ENCODE results near the gene NCL.
"Not testable (repeated sequence)": the region's sequence is repeated elsewhere in the genome, so short reads cannot be mapped to it uniquely, and the experiment has no call there.

NCL gene

DNA sequence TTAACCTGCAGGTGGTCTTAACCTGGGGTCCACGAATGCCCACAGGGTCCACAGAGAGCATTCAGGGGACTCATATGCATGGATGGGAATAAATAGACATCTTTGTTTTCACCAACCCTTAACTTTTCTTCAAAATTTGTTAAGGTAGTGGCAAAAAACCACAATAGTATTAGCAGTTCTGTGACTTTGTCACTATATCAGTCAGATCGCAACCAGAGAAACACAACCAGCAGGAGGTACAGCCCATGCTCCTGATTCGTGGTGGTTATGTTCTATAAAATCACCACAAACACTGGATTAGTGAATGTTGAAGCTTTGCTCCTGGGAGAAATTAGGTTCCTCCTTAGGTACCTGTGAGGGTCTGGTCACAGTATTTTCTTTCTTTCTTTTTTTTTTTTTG, 37.2 kb downstream of the NCL start:
- DNase-seq, result no peak

DNA sequence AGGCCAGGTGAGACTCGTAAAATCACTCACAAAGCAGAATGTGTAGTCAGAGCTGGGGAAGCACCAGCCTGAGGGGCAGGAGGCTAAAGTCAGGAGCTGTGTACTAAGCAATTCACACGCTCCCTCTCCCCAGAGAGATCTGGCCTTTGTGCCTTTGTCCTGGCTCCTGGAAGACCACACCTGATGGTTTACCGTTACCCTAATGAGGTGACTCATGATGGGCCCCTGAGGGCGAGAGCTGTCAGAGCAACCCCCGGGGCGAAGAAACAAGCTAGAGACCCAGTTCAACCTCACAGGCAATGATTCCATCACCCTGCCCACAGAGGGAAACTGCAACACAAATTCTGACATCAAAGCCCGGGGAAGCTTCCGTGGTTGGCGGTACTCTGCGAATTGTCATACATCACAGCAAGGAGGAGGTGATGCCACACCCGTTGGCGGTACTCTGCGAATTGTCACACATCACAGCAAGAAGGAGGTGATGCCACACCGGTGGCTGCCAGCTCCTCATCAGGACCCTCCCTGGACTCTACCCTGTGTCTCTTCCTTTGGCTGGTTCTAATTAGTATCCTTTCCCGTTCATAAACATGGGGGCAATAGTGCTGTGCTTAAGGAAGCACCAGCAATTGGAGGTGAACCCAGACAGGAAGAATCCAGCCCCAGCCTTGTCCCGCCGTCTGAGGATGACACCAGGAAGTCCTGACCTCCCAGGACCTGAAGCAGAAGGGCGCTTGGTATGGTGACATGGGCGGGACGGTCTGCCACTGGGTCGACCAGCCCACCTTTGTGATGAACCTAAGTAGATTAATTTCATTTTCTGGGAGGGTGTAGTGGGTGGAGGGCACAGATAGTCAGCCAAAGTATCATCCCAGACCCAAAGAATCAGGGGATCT, 38.2 kb downstream of the NCL start:
- DNase-seq, result no peak

DNA sequence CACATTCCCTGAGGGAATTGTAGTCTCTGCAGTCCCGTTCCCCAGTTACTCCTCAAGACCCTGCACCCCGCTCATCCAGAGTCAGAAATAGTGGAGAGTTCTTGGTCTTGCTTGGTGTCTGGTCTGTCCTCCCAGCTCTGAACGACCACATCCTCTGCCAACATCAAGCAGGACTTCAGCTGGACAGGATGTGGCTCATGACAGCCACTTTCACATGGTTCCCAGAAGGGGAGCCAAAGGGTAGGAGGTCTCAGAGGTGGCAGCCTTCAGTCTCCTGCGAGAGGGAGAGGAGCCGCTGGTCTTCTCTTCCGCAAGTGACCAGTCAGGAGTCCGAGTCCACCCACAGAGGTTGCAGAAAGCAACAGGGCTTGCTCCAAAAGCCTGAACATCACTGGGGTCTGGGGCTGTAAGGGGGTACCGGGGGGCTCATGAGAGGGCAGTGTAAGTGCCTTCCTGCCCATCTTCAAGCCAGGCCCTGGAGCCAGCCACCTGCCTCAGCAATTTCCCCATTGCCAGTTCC, 38.9 kb downstream of the NCL start:
- DNase-seq, result no peak

DNA sequence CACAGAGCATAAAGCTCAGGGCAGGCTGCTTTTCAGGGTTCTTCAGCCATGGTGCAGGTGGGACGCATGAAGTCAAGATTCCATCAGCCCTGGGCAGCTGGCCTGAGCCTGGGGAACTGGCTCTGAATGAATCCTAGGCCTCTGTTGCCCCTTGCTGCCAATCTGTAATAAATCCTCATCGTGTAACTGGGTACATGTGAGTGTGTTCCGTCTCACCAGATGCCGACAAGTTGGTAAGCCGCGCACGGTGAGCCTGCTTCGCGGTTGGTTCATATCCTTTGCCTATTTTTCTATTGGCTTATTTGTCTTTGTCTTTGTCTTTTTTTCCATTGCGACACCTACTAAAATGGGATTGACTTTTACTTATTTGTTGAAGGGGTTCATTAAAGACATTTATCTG, 41.1 kb downstream of the NCL start:
- DNase-seq, result no peak

DNA sequence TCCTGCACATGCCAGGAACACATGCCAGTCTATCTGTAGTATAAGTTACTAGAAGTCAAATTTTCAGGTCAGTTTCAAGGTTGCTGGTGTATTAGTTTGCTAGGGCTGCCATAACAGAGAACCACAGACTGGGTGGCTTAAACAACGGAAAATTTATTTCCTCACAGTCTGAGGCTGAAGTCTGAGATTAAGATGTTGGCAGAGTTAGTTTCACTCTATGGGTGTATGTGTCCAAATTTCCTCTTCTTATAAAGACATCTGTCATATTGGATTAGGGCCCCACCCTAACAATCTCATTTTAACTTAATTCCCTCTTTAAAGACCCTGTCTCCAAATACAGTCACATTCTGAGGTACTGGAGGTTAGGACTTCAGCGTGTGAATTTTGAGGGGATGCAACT, 42.2 kb downstream of the NCL start:
- no peak for DNase-seq

DNA sequence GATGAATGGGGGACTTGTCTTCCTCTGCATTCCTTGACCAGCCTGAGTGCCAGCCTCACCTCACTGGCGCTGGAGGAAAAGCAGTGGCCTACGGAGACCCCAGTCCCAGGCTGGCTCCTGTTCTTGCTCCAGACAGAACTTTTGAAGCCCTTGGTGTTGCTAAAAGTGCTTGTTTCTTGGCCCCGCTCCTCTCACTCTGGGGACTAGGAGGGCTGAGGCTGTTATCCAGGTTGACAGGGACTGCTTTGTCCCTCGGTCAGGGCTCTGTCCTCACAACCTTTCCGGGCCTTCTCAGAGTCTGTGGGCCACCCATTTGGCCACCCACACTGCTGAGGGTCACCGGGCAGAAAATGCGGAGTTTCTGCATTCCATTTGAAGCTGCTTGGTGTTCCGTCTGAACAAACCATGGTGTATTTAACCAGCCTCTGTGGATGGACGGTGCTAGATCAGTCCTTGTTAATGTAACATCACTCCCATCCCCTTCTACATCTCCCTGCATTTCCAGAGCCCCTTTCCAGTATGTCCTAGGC, 43.2 kb downstream of the NCL start:
- DNase-seq, result no peak

DNA sequence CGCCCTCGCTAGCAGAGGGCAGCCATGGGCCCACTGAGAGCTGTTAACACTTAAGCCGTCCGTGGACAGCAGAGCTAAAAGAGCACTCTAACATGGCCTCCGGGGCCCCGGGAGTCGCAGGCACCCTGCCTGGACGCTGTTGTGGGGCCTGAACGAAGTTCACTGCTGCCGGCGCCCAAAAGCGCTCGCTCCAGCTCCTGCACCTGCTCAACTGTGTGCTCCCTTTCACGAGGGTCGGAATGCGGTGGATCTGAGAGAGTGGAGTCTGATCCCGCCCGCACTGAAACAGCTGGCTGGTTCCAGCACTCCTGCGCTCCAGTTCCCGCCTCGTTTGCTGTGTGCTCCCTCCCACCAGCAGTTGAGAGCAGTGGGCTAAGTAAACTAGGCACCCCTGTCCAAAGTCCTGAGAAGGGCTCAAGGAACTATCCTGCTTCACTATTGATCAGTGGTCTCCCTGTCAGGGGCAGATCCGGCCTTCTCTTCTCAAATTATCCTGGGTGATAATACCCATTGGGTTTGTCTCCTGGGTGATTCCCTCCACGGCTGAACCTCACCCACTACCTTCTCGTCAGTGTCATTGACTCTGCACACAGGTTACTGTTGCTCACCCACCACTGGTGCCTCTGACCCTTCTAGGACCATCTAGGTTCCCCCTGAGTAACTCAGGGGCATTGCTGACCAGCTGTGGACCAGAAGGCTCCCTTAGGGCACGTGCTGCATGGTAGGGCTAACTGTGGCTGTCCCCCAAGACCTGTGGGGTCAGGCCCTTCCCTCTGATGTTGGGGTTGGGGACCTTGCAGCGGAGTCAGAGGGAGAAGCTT, 45.3 kb downstream of the NCL start:
- DNase-seq, result no peak

DNA sequence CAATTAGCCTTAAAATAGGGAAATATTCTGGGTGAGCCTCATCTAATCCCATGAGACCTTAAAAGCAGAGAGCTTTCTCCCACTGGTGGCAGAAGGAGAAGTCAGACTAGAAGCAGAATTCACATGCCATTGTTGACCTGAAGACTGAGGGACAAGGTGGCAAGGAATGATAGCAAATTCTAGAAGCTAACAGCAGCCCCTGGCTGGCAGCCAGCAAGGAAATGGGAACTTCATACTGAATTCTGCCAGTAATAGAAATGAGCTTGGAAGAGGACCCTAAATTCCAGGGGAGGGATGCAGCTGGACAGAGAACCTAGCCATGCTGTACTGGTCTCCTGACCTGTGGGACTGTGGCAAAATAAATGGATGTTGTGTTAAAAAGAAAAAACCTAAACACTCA, 49.3 kb downstream of the NCL start:
- no peak for DNase-seq

DNA sequence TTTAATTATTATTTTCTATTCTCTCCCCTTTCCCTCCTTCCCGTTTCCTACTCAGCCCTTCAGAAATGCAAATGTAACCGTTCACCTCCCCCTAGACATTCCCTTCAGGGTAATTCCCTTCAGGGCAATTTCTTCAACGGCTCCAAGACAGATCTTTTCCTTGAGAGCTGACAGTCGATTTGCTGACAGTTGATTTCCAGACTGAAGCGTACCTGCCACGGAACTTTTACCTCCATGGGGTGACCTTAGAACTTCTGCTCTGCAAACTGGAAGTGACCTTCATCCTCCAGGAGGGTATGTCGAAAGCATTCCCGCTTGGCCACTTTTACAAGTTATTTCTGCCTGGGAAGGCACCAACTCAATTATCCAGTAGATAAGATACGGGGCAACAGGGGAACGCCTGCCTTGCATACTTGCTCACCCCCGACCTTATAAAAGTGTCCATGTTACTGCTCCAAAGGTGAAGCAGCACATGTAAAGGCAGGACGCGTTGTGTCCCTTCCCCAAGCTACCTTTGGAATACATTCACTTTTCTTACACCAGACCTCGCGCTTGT, 50.3 kb downstream of the NCL start:
- no peak for DNase-seq

DNA sequence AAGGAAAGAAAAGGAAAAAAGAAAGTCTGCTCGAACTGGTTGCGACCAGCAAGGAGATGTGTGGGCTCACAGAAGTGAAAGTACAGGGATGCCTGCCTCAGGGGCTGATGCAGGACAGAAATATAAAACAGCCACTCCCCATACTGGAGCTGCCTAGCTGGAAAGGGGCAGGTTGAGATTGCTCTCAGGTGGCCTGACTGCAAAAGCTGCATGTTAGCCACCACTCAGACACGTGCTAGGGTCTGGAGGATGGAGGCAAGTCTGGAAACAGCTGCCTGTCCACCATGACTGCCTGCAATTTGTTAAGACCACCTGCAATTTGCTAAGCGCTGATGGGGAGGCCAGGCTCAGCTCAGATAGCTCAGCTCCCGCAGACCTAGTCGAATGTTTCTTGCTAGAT, 50.8 kb downstream of the NCL start:
- no peak for DNase-seq

DNA sequence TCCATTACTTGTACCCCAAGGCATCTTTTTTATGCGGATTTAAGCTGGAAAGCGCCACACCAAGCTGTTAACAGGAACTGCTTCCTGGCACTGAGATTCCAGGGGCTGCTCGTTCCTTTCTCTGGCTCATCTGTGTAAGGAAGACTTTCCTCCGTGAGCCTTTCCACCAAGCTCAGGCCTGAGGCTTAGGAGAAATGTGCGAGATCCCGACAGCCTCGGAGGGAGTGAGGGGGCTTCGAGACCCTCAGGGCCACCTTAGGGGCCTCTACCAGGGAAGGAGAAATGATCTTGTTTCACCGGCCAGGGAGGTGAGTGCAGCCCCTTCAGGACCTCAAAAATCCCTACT, 51.7 kb downstream of the NCL start:
- DNase-seq, result no peak

DNA sequence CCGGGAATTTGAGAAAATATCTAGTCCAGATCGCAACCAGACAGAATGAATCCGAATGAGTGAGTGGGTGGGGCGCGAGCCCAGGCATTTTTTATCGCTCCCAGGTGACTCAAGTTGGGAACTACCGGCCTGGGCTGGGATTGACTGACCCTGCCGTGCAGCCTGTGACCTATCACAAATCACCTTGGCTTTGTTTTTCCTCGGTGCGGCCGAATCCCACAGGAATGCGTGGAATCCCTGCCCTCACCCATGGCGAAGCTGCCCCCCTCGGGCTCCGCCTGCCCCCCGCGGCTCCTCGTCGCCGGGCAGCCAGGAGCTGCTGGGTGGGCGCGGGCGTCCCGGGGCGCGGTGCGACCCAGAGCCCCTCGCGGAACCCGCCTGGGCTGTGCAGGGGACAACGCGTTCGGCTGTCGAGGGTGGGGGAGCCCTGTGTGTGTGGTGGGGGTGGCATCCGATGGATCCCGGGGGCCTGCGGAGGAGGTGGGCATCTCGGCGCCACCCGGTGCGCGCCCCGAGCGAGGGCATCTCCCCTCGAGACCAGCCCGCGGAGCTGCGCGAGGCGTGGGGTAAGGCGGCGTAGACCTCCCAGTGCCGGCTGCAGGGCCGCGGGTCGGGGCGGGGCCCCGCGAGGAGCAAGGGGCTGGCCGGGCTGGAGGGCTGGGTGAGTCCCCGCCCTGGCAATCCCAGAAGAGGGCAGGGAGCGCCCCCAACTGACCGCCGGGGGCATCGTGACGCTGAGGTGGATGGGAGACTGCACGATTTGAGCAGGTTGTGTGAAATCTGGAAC, 52.3 kb downstream of the NCL start:
- DNase-seq, result peak; percentile 68

DNA sequence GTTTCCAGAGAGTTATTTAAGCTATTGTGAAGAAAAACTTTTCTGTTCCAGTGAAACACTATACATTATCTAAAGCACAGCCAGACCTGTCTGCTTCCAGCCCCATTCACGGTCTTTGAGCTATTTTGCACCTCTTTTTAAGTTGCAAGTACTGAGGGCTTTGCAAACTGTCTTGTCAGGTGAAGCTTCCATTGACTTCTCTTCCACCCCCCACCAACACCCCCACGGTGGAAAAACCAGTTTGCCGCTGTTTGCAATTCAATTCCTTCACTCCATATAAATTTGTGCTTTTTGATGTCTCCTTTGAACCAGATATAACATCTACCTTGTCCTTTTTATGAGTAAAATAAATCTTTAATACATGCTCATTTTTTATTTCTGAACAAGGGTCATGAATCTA, 53.0 kb downstream of the NCL start:
- DNase-seq, result no peak

DNA sequence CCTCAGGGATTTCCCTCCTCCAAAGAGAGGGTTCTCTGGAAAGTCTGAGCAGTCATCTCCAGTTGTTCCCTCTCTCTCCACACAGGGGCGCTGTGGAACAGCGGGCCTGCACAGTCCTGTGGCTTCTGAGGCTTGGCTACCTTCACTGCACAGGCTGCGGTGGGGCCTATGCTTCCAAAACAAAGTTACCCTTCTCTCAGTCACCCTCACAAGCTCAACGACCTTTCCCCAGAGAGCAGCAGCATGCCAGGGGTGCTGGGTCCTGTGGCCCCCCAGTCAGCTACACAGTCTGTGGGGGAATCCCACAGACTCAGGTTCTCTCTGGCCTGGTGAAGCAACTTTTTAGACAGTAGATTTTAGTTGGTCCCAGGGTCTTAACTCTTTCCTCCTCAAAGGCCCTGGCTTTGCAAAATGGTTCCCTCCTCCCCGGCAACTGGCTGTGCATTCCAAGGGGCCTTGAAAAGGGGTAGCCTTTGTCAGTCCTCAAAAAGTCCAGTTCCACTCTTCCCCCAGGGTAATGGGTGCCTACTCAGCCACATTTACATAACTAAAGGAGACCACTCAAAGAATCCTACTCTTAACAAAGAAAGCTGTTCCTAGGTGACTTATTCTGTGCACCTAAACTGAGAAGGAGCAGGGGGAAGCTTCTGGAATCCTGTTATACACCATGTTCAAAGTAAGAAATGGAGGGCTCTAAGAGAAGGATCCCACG, 53.8 kb downstream of the NCL start:
- no peak for DNase-seq

DNA sequence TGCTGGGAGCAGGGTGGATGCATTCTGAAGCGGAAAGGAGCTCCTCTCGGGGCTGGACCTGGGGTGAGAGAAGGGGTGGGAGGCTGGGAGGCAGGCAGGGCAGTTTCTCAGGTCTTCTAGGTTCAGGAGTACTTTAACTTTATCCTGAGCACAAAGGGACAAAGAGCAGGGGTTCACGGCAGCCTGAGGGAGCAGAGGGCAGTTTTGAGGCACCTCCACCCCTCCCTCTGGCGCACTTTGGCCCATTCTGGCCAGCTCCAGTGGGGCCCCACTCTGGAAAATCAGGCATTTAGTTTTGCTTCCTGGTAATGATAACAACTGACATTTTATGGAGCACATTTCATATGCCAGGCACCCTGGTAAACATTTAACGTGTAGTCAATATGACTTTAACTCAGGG, 54.5 kb downstream of the NCL start:
- DNase-seq, result no peak

DNA sequence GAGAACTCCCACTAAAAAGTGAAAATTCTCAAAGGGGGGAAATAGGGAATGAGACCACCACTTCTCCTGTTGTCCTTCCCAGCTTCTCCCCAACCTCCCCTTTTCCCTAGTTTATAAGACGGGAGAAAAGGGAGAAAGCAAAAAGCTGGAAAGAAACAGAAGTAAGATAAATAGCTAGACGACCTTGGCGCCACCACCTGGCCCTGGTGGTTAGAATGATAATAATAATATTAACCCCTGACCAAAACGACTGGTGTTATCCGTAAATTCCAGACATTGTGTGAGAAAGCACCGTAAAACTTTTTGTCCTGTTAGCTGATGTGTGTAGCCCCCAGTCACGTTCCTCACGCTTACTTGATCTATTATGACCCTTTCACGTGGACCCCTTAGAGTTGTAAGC, 56.0 kb downstream of the NCL start:
- DNase-seq, result not testable (repeated sequence)

DNA sequence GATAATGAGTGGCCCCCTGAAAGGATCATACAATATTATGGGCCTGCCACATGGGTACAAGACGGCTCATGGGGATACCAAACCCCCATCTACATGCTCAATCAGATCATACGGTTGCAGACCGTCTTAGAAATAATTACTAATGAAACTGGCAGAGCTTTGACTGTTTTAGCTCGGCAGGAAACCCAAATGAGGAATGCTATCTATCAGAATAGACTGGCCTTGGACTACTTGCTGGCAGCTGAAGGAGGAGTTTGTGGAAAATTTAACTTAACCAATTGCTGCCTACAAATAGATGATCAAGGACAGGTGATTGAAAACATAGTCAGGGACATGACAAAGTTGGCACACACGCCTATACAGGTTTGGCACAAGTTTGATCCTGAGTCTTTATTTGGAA, 56.6 kb downstream of the NCL start:
- DNase-seq, result not testable (repeated sequence)

DNA sequence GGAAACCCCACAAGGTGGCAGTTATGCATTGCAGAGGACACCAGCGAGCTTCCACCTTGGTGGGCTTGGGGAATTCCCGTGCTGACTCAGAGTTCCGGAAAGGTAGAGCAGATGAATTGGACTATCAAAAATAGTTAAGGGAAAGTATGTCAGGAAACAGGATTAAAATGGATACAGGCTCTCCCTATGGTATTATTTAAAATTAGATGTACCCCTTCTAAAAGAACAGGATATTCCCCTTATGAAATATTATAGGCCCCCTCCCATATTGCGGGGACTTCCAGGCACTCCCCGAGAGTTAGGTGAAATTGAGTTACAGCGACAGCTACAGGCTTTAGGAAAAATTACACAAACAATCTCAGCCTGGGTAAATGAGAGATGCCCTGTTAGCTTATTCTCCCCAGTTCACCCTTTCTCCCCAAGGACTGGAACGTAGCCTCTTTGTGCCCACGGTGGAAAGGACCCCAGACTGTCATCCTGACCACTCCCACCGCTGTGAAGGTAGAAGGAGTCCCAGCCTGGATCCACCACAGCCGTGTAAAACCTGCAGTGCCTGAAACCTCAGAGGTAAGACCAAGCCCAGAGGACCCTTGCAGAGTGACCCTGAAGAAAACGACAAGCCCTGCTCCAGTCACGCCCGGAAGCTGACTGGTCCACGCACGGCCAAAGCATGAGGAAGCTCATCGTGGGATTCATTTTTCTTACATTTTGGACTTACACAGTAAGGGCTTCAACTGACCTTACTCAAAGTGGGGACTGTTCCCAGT, 58.5 kb downstream of the NCL start:
- DNase-seq, result not testable (repeated sequence)

DNA sequence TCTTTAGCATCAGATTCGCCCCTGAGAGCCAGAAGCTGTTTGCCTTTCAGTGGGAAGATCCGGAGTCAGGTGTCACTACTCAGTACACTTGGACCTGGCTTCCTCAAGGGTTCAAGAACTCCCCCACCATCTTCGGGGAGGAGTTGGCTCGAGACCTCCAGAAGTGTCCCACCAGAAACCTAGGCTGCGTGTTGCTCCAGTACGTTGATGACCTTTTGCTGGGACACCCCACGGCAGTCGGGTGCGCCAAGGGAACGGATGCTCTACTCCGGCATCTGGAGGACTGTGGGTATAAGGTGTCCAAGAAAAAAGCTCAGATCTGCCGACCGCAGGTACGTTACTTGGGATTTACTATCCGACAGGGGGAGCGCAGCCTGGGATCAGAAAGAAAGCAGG, 60.1 kb downstream of the NCL start:
- DNase-seq, result not testable (repeated sequence)

All from activated gamma-delta T cell (primary cell).